Gastroesophageal sphincter (tissue), 4 donors: ENCODE measurements around the gene WDHD1. TPM values are rescaled to one million over a fixed set of nuclear protein-coding genes. Genes with fewer than 3 reads are reported as not detected.
"Not testable (repeated sequence)": the region's sequence is repeated elsewhere in the genome, so short reads cannot be mapped to it uniquely, and the experiment has no call there.

Experiments
- ATAC-seq: fragments of 150-250 bp; one replicate; pipeline ENCODE4 v1.9.1; 2016; ENCODE audit warnings: mild to moderate bottlenecking, moderate library complexity
- H3K27ac ChIP-seq, 4 donors: fragments of 200-600 bp; sonication (generic) in 3 of 4; 1 replicate in 3 of 4; 2 replicates in 1 of 4; pipeline ENCODE4 v1.5.1; 2016 to 2019
- H3K27me3 ChIP-seq: fragments of 200-600 bp; sonication (generic); one replicate; pipeline ENCODE4 v1.5.1; 2019
- H3K36me3 ChIP-seq, 2 donors: fragments of 200-600 bp; sonication (generic); one replicate each; pipeline ENCODE4 v1.5.1; 2019; ENCODE audit warnings: control low read depth in 1 of 2
- H3K4me1 ChIP-seq, 3 donors: fragments of 200-600 bp; sonication (generic); 1 replicate in 2 of 3; 2 replicates in 1 of 3; pipeline ENCODE4 v1.5.1; 2016 to 2019; ENCODE audit warnings: control low read depth in 2 of 3
- H3K4me3 ChIP-seq, 2 donors: fragments of 200-600 bp; sonication (generic); one replicate each; pipeline ENCODE4 v1.5.1; 2019; ENCODE audit warnings: mild to moderate bottlenecking in 1 of 2, moderate library complexity in 1 of 2
- H3K9me3 ChIP-seq, 3 donors: fragments of 200-600 bp; sonication (generic); one replicate each; pipeline ENCODE4 v1.5.1; 2017 to 2019; ENCODE audit warnings: control low read depth in 2 of 3
- EP300 ChIP-seq: sonication (generic); formaldehyde crosslinking; IDR thresholded peaks from one replicate; pipeline ENCODE4 v1.6.1; 2017; ENCODE audit warnings: antibody characterized with exemption, mild to moderate bottlenecking
- POLR2A ChIP-seq, 2 donors: fragments of 450-650 bp; IDR thresholded peaks; one replicate each; pipeline ENCODE4 v1.6.1; 2017; ENCODE audit warnings: antibody characterized with exemption in 2 of 2, mild to moderate bottlenecking in 2 of 2, moderate library complexity in 1 of 2
- POLR2AphosphoS5 ChIP-seq: sonication (generic); formaldehyde crosslinking; IDR thresholded peaks from one replicate; pipeline ENCODE4 v1.6.1; 2017; ENCODE audit warnings: antibody characterized with exemption
- WGBS, 2 donors: methylation state at CpG; one replicate each; pipeline ENCODE4 v1.1.5; 2018; ENCODE audit warnings: low coverage in 1 of 2; 5-methylcytosine and 5-hydroxymethylcytosine counted together
- total RNA-seq, 4 donors: library from RNA; depleted of rRNA; stranded (reverse); fragments of >200 nt; gene quantifications; one replicate each; pipeline ENCODE4 v1.1.0, GENCODE V29; 2016
- TF ChIP-seq, protein P1 (sequence below), 4 experiments: fragments of 200-600 bp in 2 of 4; fragments of 450-650 bp in 2 of 4; sonication (generic) in 1 of 4; IDR thresholded peaks; one replicate each; pipeline ENCODE4 v1.5.1; 2017 to 2019; ENCODE audit warnings: antibody characterized with exemption in 4 of 4, mild to moderate bottlenecking in 2 of 4, moderate library complexity in 2 of 4

WDHD1 gene
- total RNA-seq, 4 donors from 2014 or later, result 0.47 to 5.3 (median 2.2) TPM

DNA sequence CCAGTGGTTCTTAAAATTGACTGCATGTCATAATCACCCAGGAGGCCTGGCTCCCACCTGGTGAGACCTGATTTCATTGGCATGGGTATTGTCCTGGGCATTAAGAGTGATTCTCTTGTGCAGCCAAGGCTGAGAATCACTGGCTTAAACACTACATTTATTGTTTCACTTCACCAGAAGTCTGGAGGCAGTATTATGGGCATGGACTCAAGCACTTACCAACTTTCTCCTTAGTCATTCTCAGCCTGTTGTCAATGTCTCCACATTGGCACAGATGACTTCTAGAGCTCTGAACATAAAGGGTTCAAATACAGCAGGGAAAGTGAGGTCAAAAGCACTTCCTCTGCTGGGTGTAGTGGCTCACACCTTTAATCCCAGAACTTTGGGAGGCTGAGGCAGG lies 98.7 kb downstream of the WDHD1 start:
- no peak overlapping the region for H3K4me3 ChIP-seq
- TF ChIP-seq EP300 (no peak), POLR2AphosphoS5 (no peak), POLR2A (IDR thresholded peaks at IDR 0.05) (no peak)
- TF ChIP-seq, protein P1, sequence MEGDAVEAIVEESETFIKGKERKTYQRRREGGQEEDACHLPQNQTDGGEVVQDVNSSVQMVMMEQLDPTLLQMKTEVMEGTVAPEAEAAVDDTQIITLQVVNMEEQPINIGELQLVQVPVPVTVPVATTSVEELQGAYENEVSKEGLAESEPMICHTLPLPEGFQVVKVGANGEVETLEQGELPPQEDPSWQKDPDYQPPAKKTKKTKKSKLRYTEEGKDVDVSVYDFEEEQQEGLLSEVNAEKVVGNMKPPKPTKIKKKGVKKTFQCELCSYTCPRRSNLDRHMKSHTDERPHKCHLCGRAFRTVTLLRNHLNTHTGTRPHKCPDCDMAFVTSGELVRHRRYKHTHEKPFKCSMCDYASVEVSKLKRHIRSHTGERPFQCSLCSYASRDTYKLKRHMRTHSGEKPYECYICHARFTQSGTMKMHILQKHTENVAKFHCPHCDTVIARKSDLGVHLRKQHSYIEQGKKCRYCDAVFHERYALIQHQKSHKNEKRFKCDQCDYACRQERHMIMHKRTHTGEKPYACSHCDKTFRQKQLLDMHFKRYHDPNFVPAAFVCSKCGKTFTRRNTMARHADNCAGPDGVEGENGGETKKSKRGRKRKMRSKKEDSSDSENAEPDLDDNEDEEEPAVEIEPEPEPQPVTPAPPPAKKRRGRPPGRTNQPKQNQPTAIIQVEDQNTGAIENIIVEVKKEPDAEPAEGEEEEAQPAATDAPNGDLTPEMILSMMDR (IDR thresholded peaks at IDR 0.05), result no peak
- H3K4me1 ChIP-seq, result no peaks in the 10 kb centered on the region
- H3K27ac ChIP-seq, result no peak overlapping the region
- no peaks in the 10 kb centered on the region for H3K36me3 ChIP-seq
- H3K27me3 ChIP-seq, result peaks cover 15% of the 10 kb centered on the region
- no peak for ATAC-seq
- H3K9me3 ChIP-seq, result no peaks in the 10 kb centered on the region

- no peak for TF ChIP-seq POLR2AphosphoS5
- TF ChIP-seq, protein P1 (IDR thresholded peaks at IDR 0.05), result no peak
- TF ChIP-seq POLR2A (IDR thresholded peaks at IDR 0.05), result no peak
- TF ChIP-seq EP300, result no peak
- no peak overlapping the region for H3K27ac ChIP-seq
- no peaks in the 10 kb centered on the region for H3K9me3 ChIP-seq
- 71 to 81% methylated on average over 1 of the region's 1 CpG for WGBS, 2 donors
- H3K36me3 ChIP-seq, result no peaks in the 10 kb centered on the region
- no peaks in the 10 kb centered on the region for H3K4me1 ChIP-seq
- ATAC-seq, result no peak
- H3K27me3 ChIP-seq, result peaks cover 15% of the 10 kb centered on the region
- H3K4me3 ChIP-seq, result no peak overlapping the region
Observed at GRCh38 chr14:54927551-54927950, 99.3 kb downstream of the WDHD1 start.

- H3K4me1 ChIP-seq, H3K9me3 ChIP-seq, ATAC-seq, H3K27ac ChIP-seq, H3K4me3 ChIP-seq, H3K36me3 ChIP-seq: not testable (repeated sequence)
- WGBS, 2 donors, result 81 to 85% methylated on average over 2 to 5 of the region's 5 CpGs
- peaks cover 15% of the 10 kb centered on the region for H3K27me3 ChIP-seq
Observed at GRCh38 chr14:54926570-54926969, 100.3 kb downstream of the WDHD1 start.

GRCh38 chr14:54922598-54922997 lies 104.3 kb downstream of the WDHD1 start:
- WGBS, 2 donors, result 36 to 48% methylated on average over 2 to 3 of the region's 3 CpGs
- no peak for ATAC-seq
- Histone ChIP-seq H3K4me1 (no peaks in the 10 kb centered on the region), H3K36me3 (no peaks in the 10 kb centered on the region), H3K4me3 (no peak overlapping the region), H3K27ac (no peak overlapping the region), H3K27me3 (peaks cover 15% of the 10 kb centered on the region), H3K9me3 (no peaks in the 10 kb centered on the region)
- TF ChIP-seq EP300, result no peak
- TF ChIP-seq, protein P1 (IDR thresholded peaks at IDR 0.05), result no peak
- TF ChIP-seq POLR2AphosphoS5, result no peak
- TF ChIP-seq POLR2A (IDR thresholded peaks at IDR 0.05), result no peak

DNA sequence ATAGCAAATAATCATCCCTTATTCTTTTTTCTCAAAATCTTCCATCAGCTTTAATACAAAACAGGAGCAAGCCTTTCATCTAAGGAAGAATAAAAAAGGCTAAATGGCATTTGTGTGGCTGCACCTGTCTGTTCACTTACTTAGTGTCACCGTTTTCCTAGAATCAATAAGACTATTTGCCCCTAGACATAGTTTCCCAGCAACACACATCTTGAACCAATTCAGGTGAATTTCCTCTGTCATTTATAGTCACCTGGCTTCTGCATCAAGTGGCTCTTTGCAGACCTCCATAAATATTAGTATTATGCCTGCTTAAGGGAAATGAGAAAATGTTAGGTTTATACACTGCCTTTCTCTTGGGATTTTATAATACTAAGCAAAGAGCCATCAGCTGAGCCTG lies 106.8 kb downstream of the WDHD1 start:
- Histone ChIP-seq H3K4me3 (no peak overlapping the region), H3K27me3 (peaks cover under 1% of the 10 kb centered on the region), H3K36me3 (no peaks in the 10 kb centered on the region), H3K4me1 (no peaks in the 10 kb centered on the region), H3K27ac (no peak overlapping the region), H3K9me3 (no peaks in the 10 kb centered on the region)
- TF ChIP-seq, protein P1 (IDR thresholded peaks at IDR 0.05), result no peak
- TF ChIP-seq EP300 (no peak), POLR2A (IDR thresholded peaks at IDR 0.05) (no peak), POLR2AphosphoS5 (no peak)
- ATAC-seq, result no peak
- 38 to 75% methylated on average over 1 of the region's 1 CpG for WGBS, 2 donors

DNA sequence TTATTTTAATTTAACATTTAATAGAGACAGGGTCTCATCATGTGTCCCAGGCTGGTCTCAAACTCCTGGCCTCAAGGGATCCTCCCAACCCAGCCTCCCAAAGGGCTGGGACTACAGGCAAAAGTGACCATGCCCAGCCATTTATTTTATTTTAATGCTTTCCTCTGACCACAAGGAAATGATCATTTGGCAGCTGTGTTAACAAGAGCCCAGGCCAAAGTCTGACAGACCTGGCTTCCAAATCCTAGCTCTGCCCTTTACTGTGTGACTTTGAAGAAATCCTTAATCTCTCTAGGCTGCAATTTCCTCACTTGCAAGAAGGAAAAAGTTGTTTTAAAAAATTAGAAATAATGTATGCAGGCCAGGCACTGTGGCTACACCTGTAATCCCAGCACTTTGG lies 107.6 kb downstream of the WDHD1 start:
- TF ChIP-seq EP300, result no peak
- no peak for TF ChIP-seq POLR2A (IDR thresholded peaks at IDR 0.05)
- TF ChIP-seq POLR2AphosphoS5, result no peak
- TF ChIP-seq, protein P1 (IDR thresholded peaks at IDR 0.05), result no peak
- H3K4me3 ChIP-seq, result no peak overlapping the region
- H3K27me3 ChIP-seq, result no peaks in the 10 kb centered on the region
- H3K27ac ChIP-seq, result no peak overlapping the region
- H3K36me3 ChIP-seq, result no peaks in the 10 kb centered on the region
- H3K4me1 ChIP-seq, result no peaks in the 10 kb centered on the region
- H3K9me3 ChIP-seq, result no peaks in the 10 kb centered on the region
- ATAC-seq, result no peak
